ENCODE data around the gene SHISAL2A.

The SHISAL2A gene

DNA sequence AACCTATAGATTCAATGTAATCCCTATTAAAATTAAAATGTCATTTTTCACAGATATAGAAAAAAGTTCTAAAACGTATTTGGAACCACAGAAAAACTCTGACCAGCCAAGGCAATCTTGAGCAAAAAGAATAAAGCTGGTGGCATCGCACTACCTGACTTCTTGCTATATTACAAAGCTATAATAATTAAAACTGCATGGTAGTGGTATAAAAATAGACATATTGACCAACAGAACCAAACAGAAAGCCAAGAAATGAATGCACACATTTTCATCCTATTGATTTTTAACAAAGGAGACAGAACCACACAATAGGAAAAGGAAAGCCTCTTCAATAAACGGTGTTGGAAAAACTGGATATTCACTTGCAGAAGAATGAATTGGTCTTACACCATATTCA, 9.2 kb upstream of the SHISAL2A start:
- no peak for DNase-seq

DNA sequence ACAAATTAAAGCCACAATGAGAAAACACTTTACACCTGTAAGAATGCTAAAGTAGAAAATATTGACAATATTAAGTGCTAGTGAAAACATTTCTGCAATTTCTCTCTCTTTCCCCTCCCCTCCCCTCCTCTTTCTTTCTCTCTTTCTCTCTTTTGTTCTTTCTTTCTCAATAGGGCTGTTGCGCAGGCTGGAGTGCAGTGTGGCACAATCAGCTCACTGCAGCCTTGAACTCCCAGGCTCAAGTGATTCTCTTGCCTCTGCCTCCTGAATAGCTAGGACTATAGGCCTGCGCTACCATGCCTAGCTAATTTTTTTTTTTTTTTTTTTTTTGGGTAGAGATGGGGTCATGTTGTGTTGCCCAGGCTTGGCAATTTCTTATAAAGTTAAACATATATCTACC, 5.9 kb upstream of the SHISAL2A start:
- DNase-seq, result no peak

DNA sequence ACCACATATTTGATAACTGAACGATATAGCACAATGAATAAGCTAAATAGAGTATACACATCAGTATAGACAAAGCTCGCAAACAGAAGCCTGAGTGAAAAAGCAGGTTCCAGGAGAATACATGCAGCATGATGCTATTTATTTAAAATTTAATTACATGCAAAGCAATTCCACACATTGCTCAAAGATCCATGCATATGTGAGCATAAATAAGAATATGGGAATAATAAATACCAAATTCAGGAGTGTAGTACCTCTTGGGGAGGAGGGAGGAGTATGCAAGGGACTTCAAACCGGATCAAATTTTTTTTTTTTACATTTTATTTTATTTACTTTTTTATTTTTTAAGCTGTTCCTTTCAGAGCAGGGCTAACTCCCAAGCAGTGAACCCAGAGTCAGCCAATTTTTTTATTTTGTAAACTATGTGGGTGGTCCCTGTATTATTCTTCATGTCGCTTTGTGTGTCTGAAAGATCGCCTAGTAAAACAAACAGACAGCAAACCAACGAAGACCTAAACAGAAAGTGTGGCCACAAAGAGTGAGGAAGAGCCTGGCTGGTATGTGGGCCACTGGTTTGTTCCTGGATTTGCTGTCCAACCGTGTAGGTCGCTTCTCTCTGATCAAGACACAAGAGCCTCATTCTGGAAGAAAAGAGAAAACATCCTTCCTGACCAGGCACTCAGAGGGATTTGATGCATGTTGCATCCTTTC, 4.2 kb upstream of the SHISAL2A start:
- no peak for DNase-seq

DNA sequence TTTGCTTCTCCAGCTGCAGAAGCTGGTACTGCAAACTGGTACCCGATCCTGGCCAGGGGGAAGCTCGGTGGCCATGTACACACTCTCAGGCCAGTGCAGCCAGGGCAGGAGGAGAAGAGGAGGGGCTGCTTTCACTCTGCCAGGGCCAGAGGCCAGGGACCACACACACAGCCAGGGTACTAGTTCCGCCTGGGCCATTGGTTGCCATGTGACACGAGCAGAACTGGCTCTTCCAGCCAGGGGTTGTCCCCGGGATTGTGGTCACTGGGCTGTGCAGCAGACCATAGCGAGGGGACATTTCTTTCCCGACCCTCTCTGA, 3.7 kb upstream of the SHISAL2A start:
- DNase-seq, result no peak

DNA sequence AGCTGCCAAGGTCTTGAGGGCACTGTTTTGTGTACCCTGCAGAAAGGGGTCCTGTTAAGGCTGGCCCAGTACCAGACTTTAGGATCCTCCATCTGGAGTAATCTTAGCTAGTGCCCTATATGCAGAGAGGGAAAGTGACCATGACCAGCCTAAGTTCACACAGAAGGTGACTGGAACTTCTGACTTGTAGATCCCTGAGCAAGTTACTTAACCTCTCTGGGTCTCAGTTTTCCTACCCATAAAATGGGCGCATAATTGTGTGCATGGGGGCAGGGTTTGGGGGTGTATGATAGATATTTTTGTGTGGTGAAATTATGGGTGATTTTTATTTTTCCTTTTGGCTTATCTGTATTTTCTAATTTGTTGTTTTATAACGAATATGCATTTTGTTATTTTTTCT, 3.3 kb upstream of the SHISAL2A start:
- DNase-seq, result no peak

DNA sequence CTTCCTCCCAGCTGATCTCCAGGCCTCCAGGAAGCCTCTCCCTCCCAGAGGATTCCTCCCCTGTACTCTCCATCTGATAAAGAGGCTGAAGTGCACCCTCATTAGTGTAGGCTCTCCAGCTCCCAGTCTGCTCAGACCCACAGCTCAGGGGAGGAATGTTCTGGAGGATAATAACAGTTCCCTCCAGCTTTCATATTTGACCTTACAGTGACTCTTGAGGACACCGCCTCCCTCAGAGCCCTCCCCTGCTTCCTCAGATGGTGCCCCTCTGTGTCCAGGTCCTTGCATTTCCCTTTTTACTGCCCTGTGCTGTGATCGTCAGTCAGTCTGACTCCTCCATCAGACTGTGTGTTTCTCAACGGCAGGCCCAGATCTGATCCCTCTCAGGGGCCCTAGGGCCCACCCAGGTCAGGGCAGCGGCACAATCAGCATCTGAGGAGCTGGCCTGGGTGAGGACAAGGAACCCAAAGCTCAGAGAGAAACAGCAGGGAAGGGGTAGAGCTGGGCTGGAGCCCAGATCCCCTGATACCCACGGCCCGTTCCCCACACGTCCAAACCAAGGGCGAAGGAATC, 1.1 kb upstream of the SHISAL2A start:
- peak; percentile 58 for DNase-seq

DNA sequence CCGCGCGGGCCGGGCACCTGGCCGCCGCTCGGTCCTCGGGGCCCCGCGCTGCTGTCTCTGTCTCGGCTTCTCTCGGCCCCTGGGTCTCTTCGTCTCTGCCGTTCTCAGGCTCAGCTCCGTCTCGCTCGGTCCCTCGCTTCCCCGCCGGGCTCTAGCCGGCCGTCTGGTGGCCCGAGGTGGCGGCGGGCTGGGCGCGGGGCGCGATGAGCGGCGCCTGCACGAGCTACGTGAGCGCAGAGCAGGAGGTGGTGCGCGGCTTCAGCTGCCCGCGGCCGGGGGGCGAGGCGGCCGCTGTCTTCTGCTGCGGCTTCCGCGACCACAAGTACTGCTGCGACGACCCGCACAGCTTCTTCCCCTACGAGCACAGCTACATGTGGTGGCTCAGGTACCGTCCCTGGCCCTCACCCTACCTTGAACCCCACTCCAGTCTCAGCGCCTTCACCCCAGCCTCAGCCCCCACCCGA, 355 bp downstream of the SHISAL2A start:
- DNase-seq, result peak; percentile 76

DNA sequence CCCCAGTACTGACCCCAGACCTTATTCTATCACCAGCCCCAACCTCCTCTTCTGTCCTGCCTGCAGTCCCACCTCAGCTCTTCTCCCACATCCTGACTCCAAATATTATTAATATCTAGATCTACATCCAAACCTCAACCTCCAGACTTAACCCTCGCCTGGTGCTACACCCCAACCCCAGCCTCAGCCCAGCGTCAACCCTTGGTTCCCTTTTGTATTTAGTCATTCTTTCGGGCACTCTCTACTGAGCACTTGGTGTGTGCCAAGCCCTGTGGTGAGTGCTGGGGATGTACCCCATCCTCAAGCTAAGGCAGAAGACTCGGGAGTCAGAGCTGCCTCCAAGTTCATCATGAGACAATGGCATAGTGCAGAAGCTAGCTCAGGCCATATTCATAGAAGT, 1.1 kb downstream of the SHISAL2A start:
- peak; percentile 59 for DNase-seq

DNA sequence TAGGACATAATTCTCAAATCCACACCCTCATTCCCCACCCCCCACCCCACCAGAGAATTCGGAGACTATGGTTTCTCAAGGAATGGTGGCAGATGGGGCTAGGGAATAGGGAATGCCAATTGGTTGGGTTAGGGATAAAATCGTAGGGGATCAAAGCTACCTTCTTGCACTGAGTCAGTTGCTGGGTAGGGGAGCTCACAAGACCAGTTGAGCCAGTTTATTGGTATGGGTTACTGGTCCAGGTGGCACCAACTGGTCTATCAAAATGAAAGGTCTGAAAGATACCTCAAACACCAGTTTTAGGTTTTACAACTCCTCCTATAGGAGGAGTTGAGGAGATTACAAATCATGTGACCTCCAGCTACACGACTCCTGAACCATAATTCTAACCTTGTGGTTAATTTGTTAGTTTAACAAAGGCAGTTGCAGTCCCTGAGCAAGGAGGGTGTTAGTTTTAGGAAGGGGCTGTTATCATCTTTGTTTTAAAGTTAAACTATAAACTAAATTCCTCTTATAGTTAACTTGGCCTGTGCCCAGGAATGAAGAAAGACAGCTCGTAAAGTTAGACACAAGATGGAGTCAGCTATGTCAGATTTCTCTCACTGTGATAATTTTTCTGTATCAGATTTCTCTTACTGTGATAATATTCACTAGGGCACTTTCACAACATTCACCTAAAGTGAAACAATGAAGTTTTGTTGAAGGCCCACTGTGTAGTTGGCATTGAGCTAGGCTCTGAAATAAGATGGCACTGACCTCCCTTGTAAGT, 2.5 kb downstream of the SHISAL2A start:
- peak; percentile 48 for DNase-seq

DNA sequence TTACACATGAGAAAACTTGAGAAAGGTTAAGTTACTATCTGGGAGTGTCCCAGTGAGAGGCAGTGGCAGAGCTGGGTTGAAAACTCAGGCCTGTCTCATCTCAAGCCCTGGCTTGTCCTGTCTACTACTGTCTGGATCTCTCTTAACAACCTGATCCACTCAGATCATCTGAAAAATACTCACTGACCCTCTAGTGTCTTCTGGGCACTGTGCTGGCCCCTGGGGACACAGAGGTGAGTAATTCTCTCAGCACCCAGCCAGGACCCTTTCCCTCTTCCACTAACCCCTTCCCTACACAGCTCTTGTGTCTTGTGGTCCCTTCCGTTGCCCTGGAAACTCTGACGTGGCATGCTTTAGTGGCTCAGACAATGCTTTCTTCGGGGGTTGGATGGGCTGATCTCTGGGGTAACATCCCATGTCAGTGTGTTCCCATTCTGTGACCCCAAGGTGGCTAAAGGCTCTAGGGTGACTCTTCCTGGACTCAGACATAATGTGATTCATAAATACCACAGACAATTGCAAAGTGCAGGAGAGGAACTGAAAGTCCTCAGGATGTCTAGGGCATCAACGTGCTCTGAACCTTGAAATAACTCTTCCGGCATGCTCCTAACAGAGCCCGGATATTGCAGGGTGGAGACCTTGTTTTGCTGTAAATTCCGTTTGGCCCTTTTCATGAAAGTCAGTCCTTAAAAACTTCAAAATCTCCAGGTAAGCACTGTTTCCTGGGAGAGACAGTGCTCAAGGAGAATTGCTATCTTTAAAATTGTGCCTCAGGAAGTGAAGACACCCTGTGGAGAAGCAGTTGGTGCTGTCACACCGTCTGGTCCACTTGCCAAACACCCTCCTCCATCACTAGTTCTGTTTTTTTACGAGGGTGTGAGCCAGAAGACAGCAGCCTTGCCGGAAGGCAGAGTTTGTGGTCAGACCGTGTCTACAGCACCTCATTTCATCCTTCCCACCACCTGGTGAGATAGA, 4.0 kb downstream of the SHISAL2A start:
- peak; percentile 81 for DNase-seq

DNA sequence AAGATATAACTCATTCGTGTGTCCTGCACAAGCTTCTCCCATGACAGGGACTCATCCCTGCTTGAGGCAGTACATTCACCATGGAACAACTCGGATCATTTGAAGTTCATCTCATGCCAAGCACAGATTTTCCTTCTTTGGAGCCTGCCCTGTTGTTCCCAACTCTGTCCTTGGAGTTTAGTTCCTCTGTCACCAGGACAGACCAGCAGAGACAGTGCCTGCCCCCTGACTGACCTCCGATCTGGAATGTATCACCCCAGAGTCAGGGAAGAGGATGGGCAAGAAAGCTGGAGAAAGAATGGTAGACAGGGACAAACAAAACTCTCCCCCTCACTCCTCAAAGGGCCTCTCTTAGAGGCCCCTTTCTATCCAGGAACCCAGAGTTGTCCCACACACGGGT, 5.0 kb downstream of the SHISAL2A start:
- peak; percentile 46 for DNase-seq

DNA sequence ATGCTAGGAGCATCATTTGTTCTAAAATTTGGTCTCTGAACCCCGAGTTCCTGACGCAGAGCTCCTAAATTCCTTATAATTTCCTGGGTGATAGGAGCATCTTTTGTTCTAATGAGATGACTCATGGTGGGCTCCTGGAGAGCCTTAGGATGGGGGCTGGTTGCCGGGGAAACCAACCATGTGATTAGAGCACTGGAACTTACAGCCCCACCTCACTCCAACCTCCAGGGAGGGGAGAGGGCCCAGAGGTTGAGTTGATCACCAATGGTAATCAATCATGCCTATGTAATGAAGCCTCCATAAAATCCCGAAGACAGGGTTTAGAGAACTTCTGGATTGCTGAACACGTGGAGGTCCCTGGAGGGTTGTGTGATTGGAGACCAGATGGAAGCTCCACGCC, 7.7 kb downstream of the SHISAL2A start:
- DNase-seq, result peak; percentile 38

DNA sequence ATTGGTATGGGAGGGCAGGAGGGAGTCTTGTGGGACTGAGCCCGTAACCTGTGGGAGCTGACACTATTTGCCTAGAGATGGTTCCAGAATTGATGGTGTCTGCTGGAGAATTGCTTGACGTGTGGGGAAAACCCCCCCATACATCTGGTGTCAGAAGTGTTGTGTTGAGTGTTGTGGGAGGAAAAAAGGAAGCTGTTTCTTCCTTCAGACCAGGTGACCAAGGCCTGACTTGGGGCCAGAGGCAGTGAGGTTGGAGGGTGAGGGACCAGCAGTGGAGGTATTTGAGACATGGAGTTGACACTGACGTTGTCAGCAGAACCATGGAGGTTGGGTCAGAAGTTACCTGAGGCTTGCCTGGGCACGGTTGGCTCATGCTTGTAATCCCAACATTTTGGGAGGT, 8.3 kb downstream of the SHISAL2A start:
- peak; percentile 44 for DNase-seq

DNA sequence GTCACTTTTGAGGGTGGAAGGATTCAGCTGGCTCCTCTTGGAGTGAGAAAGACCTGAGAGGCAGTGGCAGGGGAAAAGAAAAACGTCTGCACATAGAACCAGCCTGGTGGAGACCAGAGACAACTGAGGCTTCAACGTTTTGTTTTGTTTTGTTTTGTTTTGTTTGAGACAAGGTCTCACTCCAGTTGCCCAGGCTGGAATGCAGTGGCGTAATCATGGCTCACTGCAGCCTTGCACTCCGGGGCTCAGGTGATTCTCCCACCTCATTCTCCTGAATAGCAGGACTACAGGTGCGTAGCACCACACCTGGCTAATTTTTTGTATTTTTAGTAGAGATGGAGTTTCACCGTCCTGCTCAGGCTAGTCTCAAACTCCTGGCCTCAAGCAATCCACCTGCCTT, 12.3 kb downstream of the SHISAL2A start:
- DNase-seq, result peak; percentile 3

DNA sequence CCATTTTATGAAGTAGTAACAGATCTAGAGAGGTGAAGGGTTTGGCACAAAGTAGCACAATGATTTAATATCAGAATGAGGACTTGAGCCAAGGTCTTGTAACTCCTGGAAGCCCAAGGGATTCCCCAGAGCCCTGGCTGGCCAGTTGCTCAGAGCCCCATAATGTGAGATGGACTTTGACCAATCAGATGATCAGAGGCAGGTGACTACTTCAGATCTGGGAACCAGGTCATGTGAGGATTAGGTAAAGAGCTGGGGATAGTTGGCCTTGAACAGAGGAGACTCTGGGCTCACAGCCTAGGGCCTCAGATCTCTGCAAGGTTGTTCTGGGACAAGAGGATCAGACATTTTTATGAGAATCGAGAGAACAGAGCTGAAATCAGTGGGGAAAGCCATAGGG, 18.9 kb downstream of the SHISAL2A start:
- no peak for DNase-seq

DNA sequence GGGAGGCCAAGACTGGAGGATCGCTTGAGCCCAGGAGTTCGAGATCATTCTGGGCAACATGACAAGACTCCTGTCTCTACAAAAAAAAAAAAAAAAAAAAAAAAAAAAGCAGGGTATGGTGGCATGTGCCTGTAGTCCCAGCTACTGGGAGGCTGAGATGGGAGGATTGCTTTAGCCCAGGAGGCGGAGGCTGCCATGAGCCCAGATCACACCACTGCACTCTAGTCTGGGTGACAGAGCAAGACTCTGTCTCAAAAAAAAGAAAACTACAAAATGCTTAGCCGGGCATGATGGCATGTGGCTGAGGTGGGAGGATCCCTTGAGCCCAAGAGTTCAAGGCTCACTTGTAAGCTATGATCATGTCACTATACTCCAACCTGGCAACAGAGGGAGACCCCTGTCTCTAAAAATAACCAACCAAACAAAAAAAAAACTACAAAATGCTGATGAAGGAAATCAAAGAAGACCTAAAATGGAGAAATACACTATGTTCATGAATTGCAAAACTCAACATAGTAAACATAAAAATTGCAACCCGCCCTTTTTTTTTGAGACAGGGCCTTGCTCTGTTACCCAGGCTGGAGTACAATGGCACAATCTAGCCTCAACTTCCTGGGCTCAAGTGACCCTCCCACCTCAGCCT, 20.4 kb downstream of the SHISAL2A start:
- no peak for DNase-seq

DNA sequence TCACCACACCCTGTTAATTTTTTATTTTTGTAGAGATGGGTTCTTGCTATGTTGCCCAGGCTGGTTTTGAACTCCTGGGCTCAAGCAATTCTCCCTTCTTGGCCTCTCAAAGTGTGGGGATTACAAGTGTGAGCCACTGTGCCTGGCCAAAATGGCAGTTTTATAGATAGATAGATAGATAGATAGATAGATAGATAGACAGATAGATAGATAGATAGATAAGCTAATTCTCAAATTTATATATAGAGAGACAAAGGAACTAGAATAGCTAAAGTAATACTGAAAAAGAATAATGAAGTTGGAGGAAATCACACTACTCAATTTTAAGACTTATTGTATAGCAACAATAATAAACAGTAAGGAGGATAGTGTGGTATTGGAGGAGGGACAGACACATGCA, 21.1 kb downstream of the SHISAL2A start:
- no peak for DNase-seq

DNA sequence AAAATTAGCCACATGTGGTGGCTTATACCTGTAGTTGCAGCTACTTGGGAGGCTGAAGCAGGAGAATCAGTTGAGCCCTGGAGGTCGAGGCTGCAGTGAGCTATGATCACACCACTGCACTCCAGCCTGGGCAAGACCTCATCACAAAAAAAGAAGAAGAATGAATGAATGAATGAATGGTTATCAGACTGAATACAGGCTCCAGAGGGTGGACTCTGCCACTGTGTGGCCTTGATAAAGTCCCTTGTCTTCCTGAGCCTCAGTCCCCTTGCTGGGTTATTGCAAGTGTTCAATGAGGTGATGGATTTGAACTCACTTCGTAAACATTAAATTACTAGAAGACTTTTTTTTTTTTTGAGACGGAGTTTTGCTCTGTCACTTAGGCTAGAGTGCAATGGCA, 24.7 kb downstream of the SHISAL2A start:
- DNase-seq, result no peak

DNA sequence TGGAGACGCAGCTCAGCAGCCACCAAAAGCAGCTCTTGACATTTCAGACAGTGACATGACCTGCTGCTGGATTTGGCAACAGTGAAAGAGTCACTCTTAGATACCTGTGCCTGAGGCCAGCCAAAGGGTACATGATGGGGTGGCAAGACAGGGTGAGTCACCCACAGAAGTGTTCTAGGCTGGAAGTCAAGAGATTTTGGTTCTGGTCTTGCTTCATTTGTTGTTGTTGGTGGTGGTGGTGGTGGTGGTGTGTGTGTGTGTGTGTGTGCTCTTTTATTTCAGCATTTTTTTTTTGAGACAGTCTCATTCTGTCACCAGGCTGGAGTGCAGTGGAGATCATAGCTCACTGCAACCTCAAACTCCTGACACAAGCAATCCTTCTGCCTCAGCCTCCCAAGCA, 25.8 kb downstream of the SHISAL2A start:
- no peak for DNase-seq

DNA sequence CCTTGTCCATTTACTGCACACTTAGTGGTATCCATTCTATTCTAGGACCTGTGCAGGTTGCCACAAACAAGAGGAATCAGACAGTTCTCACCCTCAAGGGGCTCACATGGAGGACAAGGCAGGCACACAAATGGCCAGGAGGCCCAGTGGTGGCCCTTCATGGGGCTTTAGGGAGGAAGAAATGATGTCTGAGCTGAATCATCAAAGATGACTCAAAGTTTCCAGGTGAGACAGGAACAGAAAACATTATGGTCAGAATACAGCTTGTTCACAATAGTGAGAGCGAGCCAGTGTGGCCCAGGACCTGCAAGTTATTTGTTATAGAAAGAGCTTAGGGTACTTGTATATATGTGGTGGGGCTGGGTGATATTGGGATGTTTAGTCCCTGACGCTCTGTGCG, 26.4 kb downstream of the SHISAL2A start:
- DNase-seq, result peak; percentile 66

DNA sequence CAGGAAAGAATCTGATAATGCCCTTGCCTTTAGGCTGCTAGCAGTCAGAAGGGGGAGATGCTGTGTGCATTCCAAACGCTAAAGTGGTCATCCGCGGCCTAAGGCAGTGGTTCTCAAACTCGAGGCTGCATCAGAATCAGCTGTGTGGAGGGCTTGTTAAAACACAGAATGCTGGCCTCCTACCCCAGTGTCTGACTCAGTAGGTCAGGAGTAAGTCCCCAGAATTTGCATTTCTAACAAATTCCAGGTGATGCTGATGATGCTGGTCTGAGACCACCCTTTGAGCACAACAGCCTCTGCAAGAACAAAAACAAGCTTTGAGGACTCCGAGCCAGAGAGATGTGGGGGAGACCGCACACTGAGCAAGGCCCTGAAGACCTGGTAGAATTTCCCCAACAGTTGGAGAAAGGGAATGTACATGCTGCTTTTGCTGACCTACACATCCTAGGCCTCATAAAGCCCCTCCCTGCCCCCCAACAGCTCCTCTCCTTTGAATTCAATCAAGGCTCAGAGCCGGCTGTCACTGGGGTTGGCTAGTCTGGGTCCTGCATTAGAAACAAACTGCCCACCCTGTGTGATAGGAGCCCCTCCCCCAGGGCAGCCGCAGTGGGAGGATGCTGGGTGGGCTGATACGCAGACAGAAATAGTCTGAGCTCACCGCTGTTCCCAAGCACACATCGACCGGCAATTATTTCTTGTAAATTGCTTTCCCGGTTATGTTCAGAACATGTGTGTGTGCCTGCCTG, 27.1 kb downstream of the SHISAL2A start:
- DNase-seq, result no peak

DNA sequence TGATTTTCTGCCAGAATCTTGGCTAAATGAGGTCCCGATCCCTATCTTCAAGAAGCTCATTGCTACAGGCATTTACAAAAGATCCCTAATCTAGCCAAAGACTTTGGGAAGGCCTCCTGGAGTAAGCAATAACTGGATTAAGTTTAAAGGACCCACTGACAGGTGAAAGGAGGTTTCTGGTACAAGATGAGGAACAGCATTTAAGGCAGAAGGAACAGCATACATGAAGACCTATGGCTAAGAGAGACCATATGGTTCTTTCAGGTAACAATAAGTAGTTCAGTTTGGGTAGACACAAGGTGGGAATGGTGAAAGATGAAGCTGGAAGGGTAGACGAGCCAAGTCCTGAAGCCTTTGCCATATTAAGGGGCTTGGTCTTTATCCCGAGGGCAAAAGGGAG, 27.8 kb downstream of the SHISAL2A start:
- DNase-seq, result no peak

Data from activated CD8-positive, alpha-beta memory T cell treated with anti-CD3 and anti-CD28 coated beads, Interleukin-2, amount 50 U/mL, for 48 hours (primary cell).